ENCODE results near the gene RANBP9. TPM values are rescaled to one million over a fixed set of nuclear protein-coding genes. Genes with fewer than 3 reads are reported as not detected.

RANBP9 gene
- total RNA-seq, 1 experiment from 2014 or later: 57.4 TPM

DNA sequence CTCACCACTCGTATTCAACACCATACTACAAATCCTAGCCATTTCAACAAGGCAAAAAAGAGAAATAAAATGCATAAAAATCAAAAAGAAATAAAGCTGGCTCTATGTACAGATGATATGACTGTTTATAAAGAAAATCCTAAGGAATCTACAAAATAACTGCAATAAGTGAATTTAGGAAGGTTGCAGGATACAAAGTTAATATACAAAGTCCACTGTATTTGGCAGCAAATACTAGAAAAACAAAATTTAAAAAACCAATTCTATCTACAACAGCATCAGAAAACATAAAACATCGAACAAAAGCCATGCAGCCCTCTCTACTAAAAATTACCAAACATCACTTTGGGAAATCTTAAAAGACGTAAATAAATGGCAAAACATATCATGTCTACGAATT, 47.6 kb downstream of the RANBP9 start:
- Histone ChIP-seq H3K27ac (ENCODE audit: low read depth, low read length, poor library complexity, severe bottlenecking) (no peak overlapping the region), H3K36me3 (ENCODE audit: insufficient read depth, low read length, poor library complexity, severe bottlenecking) (no peaks in the 10 kb centered on the region), H3K9me3 (ENCODE audit: low read depth, low read length, poor library complexity, severe bottlenecking) (peaks cover 5% of the 10 kb centered on the region), H3K27me3 (replicated peaks; ENCODE audit: insufficient read depth, low read depth, low read length, poor library complexity) (no peaks in the 10 kb centered on the region), H3K4me1 (ENCODE audit: insufficient read depth, low read length, poor library complexity, severe bottlenecking) (no peaks in the 10 kb centered on the region), H3K4me3 (ENCODE audit: low read depth, low read length, poor library complexity, severe bottlenecking) (no peak overlapping the region)
- intact Hi-C loops (cut with micrococcal nuclease; ENCODE audit: unreplicated experiment): no loop called here
- BruUV-seq (replicated peaks): no TSS peak
- CTCF ChIA-PET: no interaction called here
- POLR2A ChIA-PET (ENCODE audit: low non-redundant PET): no interaction called here
- DNase-seq (ENCODE audit: low spot score): no peak
- TF ChIP-seq EZH2 (IDR thresholded peaks at IDR 0.05; ENCODE audit: borderline replicate concordance, low read depth, low read length, poor library complexity, severe bottlenecking): no peak
- TF ChIP-seq, protein P1, sequence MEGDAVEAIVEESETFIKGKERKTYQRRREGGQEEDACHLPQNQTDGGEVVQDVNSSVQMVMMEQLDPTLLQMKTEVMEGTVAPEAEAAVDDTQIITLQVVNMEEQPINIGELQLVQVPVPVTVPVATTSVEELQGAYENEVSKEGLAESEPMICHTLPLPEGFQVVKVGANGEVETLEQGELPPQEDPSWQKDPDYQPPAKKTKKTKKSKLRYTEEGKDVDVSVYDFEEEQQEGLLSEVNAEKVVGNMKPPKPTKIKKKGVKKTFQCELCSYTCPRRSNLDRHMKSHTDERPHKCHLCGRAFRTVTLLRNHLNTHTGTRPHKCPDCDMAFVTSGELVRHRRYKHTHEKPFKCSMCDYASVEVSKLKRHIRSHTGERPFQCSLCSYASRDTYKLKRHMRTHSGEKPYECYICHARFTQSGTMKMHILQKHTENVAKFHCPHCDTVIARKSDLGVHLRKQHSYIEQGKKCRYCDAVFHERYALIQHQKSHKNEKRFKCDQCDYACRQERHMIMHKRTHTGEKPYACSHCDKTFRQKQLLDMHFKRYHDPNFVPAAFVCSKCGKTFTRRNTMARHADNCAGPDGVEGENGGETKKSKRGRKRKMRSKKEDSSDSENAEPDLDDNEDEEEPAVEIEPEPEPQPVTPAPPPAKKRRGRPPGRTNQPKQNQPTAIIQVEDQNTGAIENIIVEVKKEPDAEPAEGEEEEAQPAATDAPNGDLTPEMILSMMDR (conservative IDR thresholded peaks at IDR 0.05; ENCODE audit: low read depth, low read length): no peak

DNA sequence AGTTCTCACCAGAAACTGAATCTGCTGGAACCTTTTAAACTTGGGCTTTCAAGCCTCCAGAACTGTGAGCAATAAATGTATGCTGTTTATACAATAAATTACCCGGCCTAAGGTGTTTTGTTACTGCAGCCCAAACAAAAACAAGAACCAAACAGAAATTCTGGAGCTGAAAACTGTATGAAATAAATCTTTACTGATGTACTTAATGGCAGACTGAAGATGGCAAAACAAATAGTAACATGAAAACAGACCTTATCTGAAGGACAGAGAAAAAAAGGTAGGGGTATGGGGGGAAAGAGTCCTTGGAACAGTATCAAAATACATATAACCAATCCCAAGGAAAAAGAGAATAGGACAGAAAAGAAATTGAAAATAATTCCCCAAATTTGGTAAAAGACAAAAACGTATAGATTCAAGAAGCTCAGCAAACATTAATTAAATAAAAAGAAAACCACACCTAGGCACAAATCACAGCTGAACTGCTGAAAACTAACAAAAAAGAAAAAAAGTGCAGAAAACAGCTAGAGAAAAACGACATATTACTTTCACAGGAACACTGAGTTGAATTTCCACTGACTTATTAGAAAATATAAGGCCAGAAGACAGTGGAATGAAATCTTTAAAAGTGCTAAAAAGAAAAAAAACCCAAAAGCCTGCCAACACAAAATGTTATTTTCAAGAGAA, 48.8 kb downstream of the RANBP9 start:
- ChIA-PET CTCF (no interaction called here), POLR2A (ENCODE audit: low non-redundant PET) (no interaction called here)
- intact Hi-C loops (cut with micrococcal nuclease; ENCODE audit: unreplicated experiment): no loop called here
- no peaks in the 10 kb centered on the region for H3K36me3 ChIP-seq (ENCODE audit: insufficient read depth, low read length, poor library complexity, severe bottlenecking)
- DNase-seq (ENCODE audit: low spot score): no peak
- no peak overlapping the region for H3K4me3 ChIP-seq (ENCODE audit: low read depth, low read length, poor library complexity, severe bottlenecking)
- H3K27me3 ChIP-seq (replicated peaks; ENCODE audit: insufficient read depth, low read depth, low read length, poor library complexity): no peaks in the 10 kb centered on the region
- no peak overlapping the region for H3K27ac ChIP-seq (ENCODE audit: low read depth, low read length, poor library complexity, severe bottlenecking)
- no peaks in the 10 kb centered on the region for H3K9me3 ChIP-seq (ENCODE audit: low read depth, low read length, poor library complexity, severe bottlenecking)
- BruUV-seq (replicated peaks): no TSS peak
- H3K4me1 ChIP-seq (ENCODE audit: insufficient read depth, low read length, poor library complexity, severe bottlenecking): no peaks in the 10 kb centered on the region
- TF ChIP-seq, protein P1 (conservative IDR thresholded peaks at IDR 0.05; ENCODE audit: low read depth, low read length): no peak
- no peak for TF ChIP-seq EZH2 (IDR thresholded peaks at IDR 0.05; ENCODE audit: borderline replicate concordance, low read depth, low read length, poor library complexity, severe bottlenecking)

DNA sequence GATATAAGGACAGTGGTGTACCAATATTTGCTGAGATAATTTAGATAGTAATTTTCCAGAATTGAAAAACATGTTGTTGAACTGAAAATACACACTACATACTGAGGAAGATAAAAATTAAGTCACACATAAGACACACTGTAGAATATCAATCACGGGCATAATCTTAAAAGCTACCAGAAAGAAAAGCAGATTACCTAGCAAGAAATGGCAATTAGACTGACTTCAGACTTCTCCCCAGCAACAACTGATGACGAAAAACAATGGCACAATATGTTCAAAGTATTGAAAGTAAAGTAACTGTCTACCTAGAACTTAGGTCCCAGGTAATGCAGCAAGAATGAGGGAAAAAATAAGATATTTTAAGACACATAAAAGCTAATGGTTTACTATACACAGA, 50.0 kb downstream of the RANBP9 start:
- no peak overlapping the region for H3K27ac ChIP-seq (ENCODE audit: low read depth, low read length, poor library complexity, severe bottlenecking)
- H3K36me3 ChIP-seq (ENCODE audit: insufficient read depth, low read length, poor library complexity, severe bottlenecking): no peaks in the 10 kb centered on the region
- ChIA-PET POLR2A (ENCODE audit: low non-redundant PET) (no interaction called here), CTCF (no interaction called here)
- no peak for DNase-seq (ENCODE audit: low spot score)
- no TSS peak for BruUV-seq (replicated peaks)
- no peak overlapping the region for H3K4me3 ChIP-seq (ENCODE audit: low read depth, low read length, poor library complexity, severe bottlenecking)
- no peaks in the 10 kb centered on the region for H3K9me3 ChIP-seq (ENCODE audit: low read depth, low read length, poor library complexity, severe bottlenecking)
- H3K27me3 ChIP-seq (replicated peaks; ENCODE audit: insufficient read depth, low read depth, low read length, poor library complexity): no peaks in the 10 kb centered on the region
- TF ChIP-seq, protein P1 (conservative IDR thresholded peaks at IDR 0.05; ENCODE audit: low read depth, low read length): no peak
- TF ChIP-seq EZH2 (IDR thresholded peaks at IDR 0.05; ENCODE audit: borderline replicate concordance, low read depth, low read length, poor library complexity, severe bottlenecking): no peak
- intact Hi-C loops (cut with micrococcal nuclease; ENCODE audit: unreplicated experiment): no loop called here
- no peaks in the 10 kb centered on the region for H3K4me1 ChIP-seq (ENCODE audit: insufficient read depth, low read length, poor library complexity, severe bottlenecking)
